Naive thymus-derived CD4-positive, alpha-beta T cell (primary cell): ENCODE data around the gene SH3RF3. TPM values are rescaled to one million over a fixed set of nuclear protein-coding genes. Genes with fewer than 3 reads are reported as not detected.
A peak's percentile ranks its signal among the peaks of the same experiment; 100 is the strongest.

Experiments used
- ATAC-seq: fragments of 150-1000 bp; cut with Tn5 transposase; 2 replicates; pipeline ENCODE4 v1.10.0; 2021; ENCODE audit warnings: mild to moderate bottlenecking, moderate library complexity
- CTCF ChIA-PET: fragments of 350-600 bp; sonication (Branson Sonifier 250); formaldehyde crosslinking; loops from one replicate; lab custom pipeline; 2021; ENCODE audit warnings: antibody characterized with exemption; lab: Charles Lee
- POLR2A ChIA-PET: fragments of 350-600 bp; sonication (Branson Sonifier 250); formaldehyde crosslinking; loops from one replicate; lab custom pipeline; 2021; ENCODE audit warnings: antibody characterized with exemption, inconsistent platforms; lab: Charles Lee
- DNase-seq, 9 donors: peaks; one replicate each; pipeline versions ENCODE4 v3.0.0 to v3.0.0-alpha.2; 2020 to 2022; ENCODE audit warnings: mixed read lengths in 1 of 9
- H3K27ac ChIP-seq: one replicate; pipeline ENCODE4 v1.7.0; 2013; ENCODE audit warnings: mild to moderate bottlenecking, low read depth, low read length, moderate library complexity
- H3K27me3 ChIP-seq, 2 donors: one replicate each; pipeline ENCODE4 v1.7.0; 2013; ENCODE audit warnings: low read length in 2 of 2, mild to moderate bottlenecking in 2 of 2, moderate library complexity in 2 of 2; ENCODE audit not compliant: control insufficient read depth in 2 of 2, insufficient read depth in 2 of 2
- H3K36me3 ChIP-seq, 3 experiments: 1 replicate in 2 of 3; 2 replicates in 1 of 3; pipeline ENCODE4 v1.7.0; 2013; ENCODE audit warnings: low read length in 3 of 3, mild to moderate bottlenecking in 3 of 3, moderate library complexity in 1 of 3; ENCODE audit not compliant: insufficient read depth in 3 of 3, control insufficient read depth in 2 of 3
- H3K4me1 ChIP-seq, 2 donors: one replicate each; pipeline ENCODE4 v1.7.0; 2013; ENCODE audit warnings: low read length in 2 of 2, mild to moderate bottlenecking in 2 of 2, moderate library complexity in 1 of 2; ENCODE audit not compliant: control insufficient read depth in 2 of 2, insufficient read depth in 2 of 2
- H3K4me3 ChIP-seq: 2 replicates; pipeline ENCODE4 v1.7.0; 2013; ENCODE audit warnings: mild to moderate bottlenecking, low read length
- H3K9me3 ChIP-seq, 3 experiments: 1 replicate in 2 of 3; 2 replicates in 1 of 3; pipeline ENCODE4 v1.7.0; 2013; ENCODE audit warnings: low read length in 3 of 3; ENCODE audit not compliant: control insufficient read depth in 2 of 3
- H3K27ac Mint-ChIP-seq, 9 donors: one replicate each; pipeline ENCODE4 v1.8.0; 2020 to 2022; ENCODE audit warnings: mixed read lengths in 9 of 9, mild to moderate bottlenecking in 8 of 9, moderate library complexity in 5 of 9, inconsistent platforms in 2 of 9
- H3K27me3 Mint-ChIP-seq, 5 donors: one replicate each; pipeline ENCODE4 v1.8.0; 2021 to 2022; ENCODE audit warnings: mixed read lengths in 5 of 5, mild to moderate bottlenecking in 1 of 5
- H3K36me3 Mint-ChIP-seq, 5 donors: one replicate each; pipeline ENCODE4 v1.8.0; 2020 to 2022; ENCODE audit warnings: mixed read lengths in 5 of 5, mild to moderate bottlenecking in 3 of 5, inconsistent platforms in 1 of 5
- H3K4me1 Mint-ChIP-seq, 7 donors: one replicate each; pipeline ENCODE4 v1.8.0; 2020 to 2022; ENCODE audit warnings: mixed read lengths in 7 of 7, mild to moderate bottlenecking in 3 of 7, inconsistent platforms in 1 of 7
- H3K4me3 Mint-ChIP-seq, 10 donors: one replicate each; pipeline ENCODE4 v1.8.0; 2020 to 2022; ENCODE audit warnings: mild to moderate bottlenecking in 10 of 10, mixed read lengths in 10 of 10, moderate library complexity in 6 of 10, inconsistent platforms in 2 of 10
- H3K9me3 Mint-ChIP-seq, 11 donors: one replicate each; pipeline ENCODE4 v1.8.0; 2020 to 2022; ENCODE audit warnings: mixed read lengths in 11 of 11, mild to moderate bottlenecking in 4 of 11, inconsistent platforms in 1 of 11, moderate library complexity in 1 of 11
- intact Hi-C, 2 donors: fragments of 100-400 bp; cut with micrococcal nuclease; formaldehyde crosslinking; loops; one replicate each; pipeline ENCODE4 v1.15.1; 2023
- polyA plus RNA-seq, 2 donors: library from polyadenylated mRNA; unstranded; fragments of 300-500 nt; fragmentation: Illumina TruSeq; gene quantifications; one replicate each; pipeline ENCODE4 v1.2.3, GENCODE V29; 2021
- total RNA-seq, 6 experiments: library from RNA in 5 of 6; stranded (reverse) in 5 of 6; gene quantifications; 1 replicate in 5 of 6; 2 replicates in 1 of 6; pipeline ENCODE4 v1.2.3 and lab custom pipeline; 2021 to 2026

SH3RF3 gene
- total and polyA plus RNA-seq, 7 experiments from 2014 or later, result 0.19 to 11.5 (median 4.8) TPM

DNA sequence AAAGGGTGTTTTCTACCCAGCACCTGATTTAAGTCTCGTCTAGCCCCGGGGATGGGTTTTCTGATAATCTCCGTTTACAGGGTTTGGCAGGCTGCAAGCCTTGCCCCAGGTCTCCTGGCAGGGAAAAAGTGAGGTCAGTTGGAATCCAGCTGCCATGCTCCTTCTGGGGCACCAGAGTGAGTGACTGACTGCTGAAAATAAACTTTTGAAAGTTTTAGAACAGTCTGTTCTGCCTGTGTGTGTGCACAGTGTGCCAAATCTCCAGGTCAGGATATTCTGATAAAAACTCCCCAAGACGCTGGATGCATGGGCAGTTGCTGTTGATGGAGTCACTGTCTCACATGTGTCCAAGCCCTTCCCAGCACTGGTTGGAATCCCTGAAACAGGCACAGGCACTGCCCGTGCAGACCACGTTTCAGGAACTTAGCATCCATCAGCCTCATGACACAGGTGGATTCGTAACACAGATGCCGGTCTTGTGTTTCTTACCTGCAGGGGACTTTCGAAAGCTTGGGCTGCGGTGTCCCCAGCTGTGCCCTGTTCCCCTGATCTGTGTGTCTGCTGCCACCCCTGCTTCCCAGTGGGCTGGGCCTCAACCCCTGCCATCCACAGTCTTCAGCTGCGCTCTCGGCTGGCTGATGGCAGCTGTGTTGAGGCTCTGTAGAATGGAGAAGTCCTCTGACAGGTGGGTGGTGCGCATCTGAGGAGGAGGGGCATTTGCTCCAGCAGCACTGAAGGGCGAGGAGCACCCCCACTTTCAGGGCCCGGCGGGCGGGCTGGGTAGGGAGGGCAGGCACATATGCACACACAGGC lies 65.0 kb downstream of the SH3RF3 start:
- Mint-ChIP-seq H3K27ac (no peak overlapping the region), H3K36me3 (peaks cover 0 to 3% (median 0%) of the 10 kb centered on the region in 5 donors), H3K4me3 (no peak overlapping the region), H3K27me3 (peaks cover 0 to 45% (median 0%) of the 10 kb centered on the region in 5 donors), H3K4me1 (peaks cover 0 to 25% (median 7%) of the 10 kb centered on the region in 7 donors), H3K9me3 (no peaks in the 10 kb centered on the region)
- Histone ChIP-seq H3K4me1 (no peaks in the 10 kb centered on the region), H3K27ac (no peak overlapping the region), H3K36me3 (no peaks in the 10 kb centered on the region), H3K9me3 (no peaks in the 10 kb centered on the region), H3K4me3 (no peak overlapping the region), H3K27me3 (no peaks in the 10 kb centered on the region)
- ChIA-PET CTCF (no interaction called here), POLR2A (no interaction called here)
- ATAC-seq (peak; percentile 37), DNase-seq (no peak)
- intact Hi-C loops, result no loop called here

DNA sequence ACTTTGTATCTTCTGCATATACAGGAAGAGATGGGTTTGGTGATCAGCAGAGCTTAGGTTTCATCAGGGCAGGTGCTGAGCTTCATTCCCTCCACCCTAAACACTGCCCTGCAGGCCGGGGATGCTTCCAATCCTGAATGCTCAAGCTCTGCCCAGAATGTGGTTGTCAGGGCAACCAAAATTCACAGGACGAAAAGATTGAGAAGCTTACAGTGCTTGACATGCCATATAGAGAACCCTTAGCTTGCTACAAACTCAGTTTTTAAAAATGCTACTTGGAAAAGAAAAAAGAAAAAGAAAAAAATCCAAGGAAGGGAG lies 65.6 kb downstream of the SH3RF3 start:
- intact Hi-C loops, result no loop called here
- ATAC-seq (no peak), DNase-seq (no peak)
- no peaks in the 10 kb centered on the region for H3K27me3 ChIP-seq
- H3K4me1 ChIP-seq, result no peaks in the 10 kb centered on the region
- no peak overlapping the region for H3K27ac ChIP-seq
- H3K36me3 ChIP-seq, result no peaks in the 10 kb centered on the region
- Mint-ChIP-seq H3K9me3 (no peaks in the 10 kb centered on the region), H3K4me1 (peaks cover 0 to 24% (median 7%) of the 10 kb centered on the region in 7 donors), H3K27me3 (peaks cover 0 to 42% (median 0%) of the 10 kb centered on the region in 5 donors), H3K27ac (no peak overlapping the region), H3K4me3 (no peak overlapping the region), H3K36me3 (peaks cover 0 to 3% (median 0%) of the 10 kb centered on the region in 5 donors)
- H3K4me3 ChIP-seq, result no peak overlapping the region
- ChIA-PET CTCF (no interaction called here), POLR2A (no interaction called here)
- no peaks in the 10 kb centered on the region for H3K9me3 ChIP-seq

DNA sequence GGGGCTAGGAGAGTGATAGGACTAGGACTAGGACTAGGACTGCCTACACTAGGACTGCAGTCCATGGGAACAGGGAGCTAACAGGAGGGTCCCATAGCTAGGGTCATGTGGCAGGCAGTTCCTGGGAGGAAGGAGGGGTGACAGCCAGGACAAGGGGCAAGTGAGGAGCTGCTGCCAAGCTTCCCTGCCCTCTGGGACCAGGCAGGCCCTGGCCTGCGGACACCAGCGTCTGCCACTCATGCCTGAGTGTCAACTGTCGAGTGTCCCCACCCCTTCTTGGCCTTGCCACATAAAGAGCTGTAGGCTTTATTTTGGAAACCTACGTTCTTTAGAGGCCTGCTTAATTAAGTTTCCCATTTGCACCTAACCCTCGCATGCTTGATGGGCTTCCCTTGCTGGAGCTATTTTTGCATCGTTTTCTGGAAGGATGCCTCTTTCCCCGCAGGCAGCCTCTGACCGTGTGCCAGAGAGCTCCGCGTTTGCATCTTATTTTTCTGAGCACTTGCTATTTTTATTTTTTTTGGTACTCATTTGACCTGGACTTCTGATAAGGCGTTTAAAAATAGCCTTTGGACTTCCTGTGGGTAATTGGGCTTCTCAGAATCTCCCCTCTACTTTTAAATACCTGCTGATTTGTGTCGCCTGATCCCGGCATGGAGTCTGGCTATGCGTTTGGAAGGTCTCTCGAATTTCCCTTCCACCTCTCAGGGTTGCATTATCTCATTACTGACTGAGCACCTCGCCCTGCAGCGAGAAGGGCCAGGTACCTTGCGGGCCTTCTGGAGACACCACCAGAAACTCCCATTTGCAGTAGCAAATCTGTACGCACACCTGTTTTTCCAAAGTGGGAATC lies 66.4 kb downstream of the SH3RF3 start:
- H3K36me3 ChIP-seq, result no peaks in the 10 kb centered on the region
- Mint-ChIP-seq H3K27ac (no peak overlapping the region), H3K27me3 (peaks cover 0 to 38% (median 0%) of the 10 kb centered on the region in 5 donors), H3K9me3 (no peaks in the 10 kb centered on the region), H3K4me3 (no peak overlapping the region), H3K36me3 (peaks cover 0 to 3% (median 0%) of the 10 kb centered on the region in 5 donors), H3K4me1 (peaks cover 0 to 21% (median 7%) of the 10 kb centered on the region in 7 donors)
- ChIA-PET CTCF (no interaction called here), POLR2A (no interaction called here)
- no peaks in the 10 kb centered on the region for H3K9me3 ChIP-seq
- no peak for DNase-seq
- H3K4me1 ChIP-seq, result no peaks in the 10 kb centered on the region
- intact Hi-C loops, result no loop called here
- H3K27me3 ChIP-seq, result no peaks in the 10 kb centered on the region
- H3K27ac ChIP-seq, result no peak overlapping the region
- no peak overlapping the region for H3K4me3 ChIP-seq
- ATAC-seq, result no peak

DNA sequence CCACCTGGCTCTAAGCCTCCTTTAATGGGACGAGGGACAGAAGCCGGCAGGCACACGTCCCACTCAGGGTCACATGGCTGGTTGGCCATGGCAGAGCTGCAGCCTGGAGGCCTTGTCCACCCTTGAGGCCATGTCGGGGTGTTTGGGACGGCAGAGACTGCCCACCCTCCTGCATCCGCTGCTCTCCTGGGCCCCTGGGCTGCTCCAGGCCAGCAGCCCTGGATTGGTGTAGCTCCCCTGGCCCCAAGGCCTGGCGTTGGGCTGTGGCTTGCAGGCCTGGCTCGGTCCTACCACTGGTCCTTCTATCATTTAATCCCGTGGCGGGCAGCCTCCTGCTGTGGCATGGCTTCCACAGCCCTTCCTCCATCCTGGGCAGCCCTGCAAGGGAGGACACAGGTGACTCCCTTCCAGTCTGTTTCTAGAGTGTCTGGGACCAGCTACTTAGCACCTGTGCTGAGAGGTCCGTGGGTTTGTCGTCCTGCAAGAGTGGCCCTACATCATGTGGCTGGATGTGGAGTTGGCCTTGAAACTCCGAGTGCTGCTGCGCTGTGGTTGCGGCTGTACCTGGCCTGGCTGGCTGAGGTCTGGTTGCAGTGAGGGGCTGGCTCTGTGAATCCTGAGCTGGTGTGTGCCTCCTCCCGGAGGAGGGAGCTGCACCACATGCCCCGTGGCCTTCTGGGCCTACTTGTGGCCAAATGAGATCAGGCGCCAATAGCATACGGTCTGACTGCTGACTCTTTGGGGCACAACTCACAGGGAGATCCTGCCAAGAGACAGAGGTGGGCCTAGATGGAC lies 67.3 kb downstream of the SH3RF3 start:
- H3K27ac ChIP-seq, result no peak overlapping the region
- H3K4me1 Mint-ChIP-seq, result peaks cover 0 to 15% (median 7%) of the 10 kb centered on the region in 7 donors
- intact Hi-C loops, result no loop called here
- no peaks in the 10 kb centered on the region for H3K4me1 ChIP-seq
- ATAC-seq (no peak), DNase-seq (no peak)
- no peak overlapping the region for H3K27ac Mint-ChIP-seq
- no peak overlapping the region for H3K4me3 Mint-ChIP-seq
- CTCF ChIA-PET, result no interaction called here
- POLR2A ChIA-PET, result no interaction called here
- H3K27me3 Mint-ChIP-seq, result peaks cover 0 to 32% (median 0%) of the 10 kb centered on the region in 5 donors
- H3K9me3 Mint-ChIP-seq, result no peaks in the 10 kb centered on the region
- H3K36me3 ChIP-seq, result no peaks in the 10 kb centered on the region
- H3K4me3 ChIP-seq, result no peak overlapping the region
- peaks cover 0 to 3% (median 0%) of the 10 kb centered on the region in 5 donors for H3K36me3 Mint-ChIP-seq
- no peaks in the 10 kb centered on the region for H3K27me3 ChIP-seq
- no peaks in the 10 kb centered on the region for H3K9me3 ChIP-seq

DNA sequence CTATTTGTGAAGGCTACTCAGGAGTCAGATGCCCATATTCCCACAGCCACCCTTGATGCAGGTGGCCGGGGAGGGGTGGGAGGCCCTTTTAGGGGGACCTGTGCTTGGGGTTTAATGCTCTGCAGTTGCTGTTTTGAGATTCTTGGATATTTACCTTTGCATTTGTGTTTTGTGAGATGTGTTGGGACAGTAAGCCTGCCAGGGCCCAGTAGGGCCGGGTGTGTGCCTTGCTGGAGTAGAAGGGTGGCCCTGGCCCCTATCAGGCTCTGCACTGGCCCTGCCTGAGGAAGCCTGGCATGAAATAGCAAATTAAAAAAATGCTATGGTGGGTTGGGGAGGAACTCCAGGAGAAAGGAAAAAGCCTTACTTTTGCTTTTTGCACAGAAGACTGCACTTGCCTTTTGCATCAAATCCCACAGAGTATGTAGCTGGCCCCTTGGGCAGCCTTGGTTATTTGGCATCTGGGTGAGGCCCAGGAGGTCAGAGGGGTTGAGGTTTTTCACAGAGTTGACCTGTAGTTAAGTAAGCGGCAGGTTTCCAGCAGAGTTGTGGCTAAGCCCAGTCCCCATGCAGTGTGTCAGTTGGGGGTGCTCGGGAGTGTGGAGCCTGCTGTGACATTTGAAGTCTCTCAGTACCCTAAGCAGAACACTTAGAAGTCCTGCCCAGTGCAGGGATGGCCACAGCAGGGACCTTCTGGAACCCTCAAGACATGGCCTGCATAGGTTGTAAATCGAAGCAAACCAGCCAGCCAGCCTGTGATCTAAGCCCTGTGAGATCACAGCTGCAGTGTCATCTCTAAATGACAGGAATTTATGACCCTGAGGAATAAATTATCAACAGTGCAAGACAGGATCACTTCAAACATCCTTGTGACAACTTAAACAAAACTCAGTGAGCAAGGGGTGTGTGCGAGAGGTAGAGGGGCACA lies 68.8 kb downstream of the SH3RF3 start:
- peaks cover 0 to 26% (median 0%) of the 10 kb centered on the region in 5 donors for H3K27me3 Mint-ChIP-seq
- CTCF ChIA-PET, result no interaction called here
- intact Hi-C loops, result no loop called here

DNA sequence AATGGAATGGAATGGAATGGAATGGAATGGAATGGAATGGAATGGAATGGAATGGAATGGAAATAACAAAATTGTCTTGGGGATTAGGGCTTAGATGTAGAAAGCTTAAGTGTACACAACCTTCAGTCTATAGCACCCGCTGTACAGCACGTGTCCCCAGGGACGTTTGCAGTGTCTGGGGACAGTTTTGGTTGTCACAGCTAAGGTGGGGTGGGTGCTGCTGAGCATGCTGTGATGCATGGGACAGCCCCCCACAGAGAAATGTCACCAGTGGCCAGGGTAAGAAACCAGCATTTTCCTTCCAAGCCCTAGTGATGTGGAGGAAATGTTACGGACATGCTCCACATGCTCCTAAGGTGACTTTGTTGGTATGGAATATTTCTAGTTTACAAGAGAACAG lies 70.8 kb downstream of the SH3RF3 start:
- no peak for ATAC-seq
- peaks cover 0 to 30% (median 6%) of the 10 kb centered on the region in 7 donors for H3K4me1 Mint-ChIP-seq
- no peak for DNase-seq
- intact Hi-C loops, result no loop called here
- H3K27ac ChIP-seq, result no peak overlapping the region
- H3K9me3 ChIP-seq, result no peaks in the 10 kb centered on the region
- CTCF ChIA-PET, result no interaction called here
- H3K27ac Mint-ChIP-seq, result no peak overlapping the region
- H3K36me3 Mint-ChIP-seq, result no peaks in the 10 kb centered on the region
- H3K27me3 ChIP-seq, result no peaks in the 10 kb centered on the region
- H3K36me3 ChIP-seq, result no peaks in the 10 kb centered on the region
- no peaks in the 10 kb centered on the region for H3K4me1 ChIP-seq
- no peak overlapping the region for H3K4me3 Mint-ChIP-seq
- no peaks in the 10 kb centered on the region for H3K9me3 Mint-ChIP-seq
- H3K27me3 Mint-ChIP-seq, result peaks cover 0 to 23% (median 0%) of the 10 kb centered on the region in 5 donors
- POLR2A ChIA-PET, result no interaction called here
- no peak overlapping the region for H3K4me3 ChIP-seq

More for the DNA sequence above, 68.8 kb downstream of the SH3RF3 start:
- Mint-ChIP-seq H3K36me3 (peaks cover 0 to 3% (median 0%) of the 10 kb centered on the region in 5 donors), H3K9me3 (no peaks in the 10 kb centered on the region), H3K4me1 (peaks cover 0 to 18% (median 7%) of the 10 kb centered on the region in 7 donors), H3K4me3 (no peak overlapping the region), H3K27ac (peak overlapping the region in 2 of 9 donors; percentile 18 to 56)
- Histone ChIP-seq H3K27me3 (no peaks in the 10 kb centered on the region), H3K27ac (no peak overlapping the region), H3K4me1 (no peaks in the 10 kb centered on the region), H3K36me3 (no peaks in the 10 kb centered on the region), H3K9me3 (no peaks in the 10 kb centered on the region), H3K4me3 (no peak overlapping the region)
- POLR2A ChIA-PET, result no interaction called here
- DNase-seq (no peak), ATAC-seq (no peak)
